Glutamatergic neuron (in vitro differentiated cells): Measurements from ENCODE around the gene LDAH. TPM values are rescaled to one million over a fixed set of nuclear protein-coding genes. Genes with fewer than 3 reads are reported as not detected.
A peak's percentile ranks its signal among the peaks of the same experiment; 100 is the strongest.

ENCODE experiments used
- DNase-seq: peaks from one replicate; pipeline ENCODE4 v3.0.0; 2022
- H3K27ac Mint-ChIP-seq: one replicate; pipeline ENCODE4 v1.8.0; 2020; ENCODE audit warnings: mild to moderate bottlenecking, mixed read lengths, inconsistent platforms; ENCODE audit not compliant: unreplicated experiment
- H3K27me3 Mint-ChIP-seq: one replicate; pipeline ENCODE4 v1.8.0; 2020; ENCODE audit warnings: mild to moderate bottlenecking, moderate library complexity, mixed read lengths, inconsistent platforms; ENCODE audit not compliant: unreplicated experiment
- H3K36me3 Mint-ChIP-seq: one replicate; pipeline ENCODE4 v1.8.0; 2020; ENCODE audit warnings: mild to moderate bottlenecking, mixed read lengths, inconsistent platforms; ENCODE audit not compliant: unreplicated experiment
- H3K4me1 Mint-ChIP-seq: one replicate; pipeline ENCODE4 v1.8.0; 2020; ENCODE audit warnings: mild to moderate bottlenecking, low read depth, mixed read lengths, inconsistent platforms; ENCODE audit not compliant: unreplicated experiment
- H3K4me3 Mint-ChIP-seq: one replicate; pipeline ENCODE4 v1.8.0; 2020; ENCODE audit warnings: mild to moderate bottlenecking, mixed read lengths, inconsistent platforms; ENCODE audit not compliant: unreplicated experiment
- H3K9me3 Mint-ChIP-seq: one replicate; pipeline ENCODE4 v1.8.0; 2020; ENCODE audit warnings: mild to moderate bottlenecking, moderate library complexity, mixed read lengths, inconsistent platforms; ENCODE audit not compliant: unreplicated experiment
- CTCF ChIP-seq: fragments of 200-600 bp; sonication (generic); IDR thresholded peaks from one replicate; pipeline ENCODE4 v1.5.0; 2021; ENCODE audit not compliant: partially characterized antibody, unreplicated experiment
- total RNA-seq: library from RNA; stranded (reverse); fragmentation: NEBNext Ultra II Directional; extraction: Animal tissue kit (Norgen Biotek cat#: 25700); gene quantifications from one replicate; pipeline ENCODE4 v1.2.1, GENCODE V29; 2021; ENCODE audit not compliant: unreplicated experiment

LDAH gene
- total RNA-seq, 1 donor from 2014 or later = 33.7 TPM

DNA sequence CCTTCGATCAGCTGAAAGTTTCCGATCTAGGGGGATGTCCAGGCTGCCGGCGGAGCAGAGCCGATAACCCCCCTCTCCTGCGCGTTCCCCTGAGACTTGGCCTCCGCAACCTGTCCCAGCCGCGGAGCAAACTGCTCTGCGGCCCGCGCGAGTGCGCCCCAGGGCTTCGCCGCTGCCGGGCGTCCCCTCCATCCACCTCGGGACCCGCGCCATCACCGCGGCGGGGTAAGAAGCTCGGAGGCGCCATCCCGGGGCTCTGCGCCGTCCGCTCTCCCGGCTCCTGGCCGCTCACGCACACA is 156.9 kb downstream of the LDAH start:
- Mint-ChIP-seq H3K36me3 (no peaks in the 10 kb centered on the region), H3K27ac (no peak overlapping the region), H3K9me3 (peaks cover 6% of the 10 kb centered on the region), H3K4me1 (peaks cover 3% of the 10 kb centered on the region), H3K27me3 (peaks cover 23% of the 10 kb centered on the region), H3K4me3 (peak overlapping the region; percentile 71)
- no peak for TF ChIP-seq CTCF
- no peak for DNase-seq

DNA sequence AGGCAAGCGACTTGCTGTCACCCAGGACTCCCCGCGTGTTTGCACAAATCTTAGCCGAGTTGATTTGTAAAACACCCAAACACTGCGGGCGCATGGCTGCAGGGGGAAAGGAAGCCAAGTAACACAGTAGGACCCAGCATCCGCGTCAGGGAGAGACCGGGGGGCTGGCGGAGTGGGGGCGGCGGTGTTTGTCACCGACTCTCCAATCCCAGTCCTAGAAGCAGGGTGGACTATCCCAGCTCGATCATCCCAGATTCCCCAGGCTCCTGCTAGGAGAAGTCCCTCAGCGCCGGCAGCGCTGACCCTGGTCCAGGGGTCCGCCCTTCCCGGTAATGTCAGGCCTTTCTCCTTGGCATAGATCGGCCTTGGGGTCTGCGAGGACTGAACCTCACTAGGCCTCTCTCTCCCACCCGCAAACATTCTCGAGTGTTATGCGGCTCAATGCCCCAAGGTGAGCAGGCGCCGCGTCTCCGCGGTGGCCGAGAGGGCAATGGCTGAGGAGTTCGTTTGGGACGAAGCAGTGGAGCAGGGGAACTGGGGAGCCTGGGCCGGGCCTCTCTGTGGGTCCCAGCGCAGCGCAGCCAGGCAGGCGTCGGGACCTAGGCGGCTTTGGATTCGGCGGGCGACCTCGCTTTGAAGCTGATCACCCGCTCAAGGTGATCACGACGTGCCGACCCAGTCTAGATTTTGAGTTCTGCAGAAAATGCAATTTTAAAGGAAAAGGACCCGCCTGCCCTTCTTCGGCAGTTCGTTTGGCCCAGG is 157.5 kb downstream of the LDAH start:
- DNase-seq = no peak
- Mint-ChIP-seq H3K27ac (no peak overlapping the region), H3K9me3 (peaks cover 8% of the 10 kb centered on the region), H3K27me3 (peaks cover 23% of the 10 kb centered on the region), H3K36me3 (no peaks in the 10 kb centered on the region), H3K4me3 (peak overlapping the region; percentile 61), H3K4me1 (peaks cover 3% of the 10 kb centered on the region)
- TF ChIP-seq CTCF = no peak

GRCh38 chr2:20664431-20665242 is 158.3 kb downstream of the LDAH start:
- Mint-ChIP-seq H3K27me3 (peaks cover 19% of the 10 kb centered on the region), H3K27ac (no peak overlapping the region)

DNA sequence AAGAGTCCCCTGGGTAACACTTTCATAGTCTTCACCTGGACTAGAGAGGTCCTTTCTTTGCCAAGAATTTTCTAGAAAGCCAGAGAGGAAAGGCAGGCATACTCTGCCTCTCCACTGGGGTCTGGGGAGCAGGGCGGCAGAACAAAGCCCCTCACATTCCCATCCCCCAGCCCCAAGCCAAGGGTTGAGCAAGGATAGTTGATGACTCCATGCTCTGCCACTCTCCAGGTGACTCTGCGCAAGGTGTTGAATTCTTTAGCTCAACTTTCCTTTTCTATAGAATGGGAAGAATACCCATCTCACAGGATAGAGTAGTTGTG is 158.9 kb downstream of the LDAH start:
- Mint-ChIP-seq H3K9me3 (peaks cover 8% of the 10 kb centered on the region), H3K4me1 (peaks cover 3% of the 10 kb centered on the region), H3K27me3 (peaks cover 17% of the 10 kb centered on the region), H3K27ac (no peak overlapping the region), H3K36me3 (no peaks in the 10 kb centered on the region), H3K4me3 (no peak overlapping the region)
- no peak for DNase-seq
- no peak for TF ChIP-seq CTCF

More at GRCh38 chr2:20664431-20665242, 158.3 kb downstream of the LDAH start:
- Mint-ChIP-seq H3K36me3 (no peaks in the 10 kb centered on the region), H3K4me3 (no peak overlapping the region), H3K9me3 (peaks cover 8% of the 10 kb centered on the region), H3K4me1 (peaks cover 3% of the 10 kb centered on the region)
- no peak for DNase-seq
- TF ChIP-seq CTCF = no peak
